H9 (cell line): ENCODE results near the gene TOP1. TPM values are rescaled to one million over a fixed set of nuclear protein-coding genes. Genes with fewer than 3 reads are reported as not detected.

ENCODE experiments used
- DNase-seq: peaks from one replicate; pipeline ENCODE4 v3.0.0-alpha.2; 2017
- H2AFZ ChIP-seq: one replicate; pipeline ENCODE4 v1.6.1; 2013; ENCODE audit warnings: mild to moderate bottlenecking, low read length, control low read depth, moderate library complexity
- H2AK5ac ChIP-seq: 2 replicates; pipeline ENCODE4 v1.6.1; 2013; ENCODE audit warnings: low read length, control low read depth, mixed read lengths; ENCODE audit not compliant: insufficient read length
- H2BK120ac ChIP-seq: one replicate; pipeline ENCODE4 v1.6.1; 2013; ENCODE audit warnings: low read depth, mild to moderate bottlenecking, low read length, control low read depth, inconsistent platforms; ENCODE audit not compliant: poor library complexity, severe bottlenecking
- H2BK12ac ChIP-seq: 2 replicates; pipeline ENCODE4 v1.6.1; 2013; ENCODE audit warnings: low read length, control low read depth, mixed read lengths, low read depth; ENCODE audit not compliant: insufficient read length
- H2BK15ac ChIP-seq: 2 replicates; pipeline ENCODE4 v1.6.1; 2013; ENCODE audit warnings: low read depth, low read length, control low read depth
- H2BK20ac ChIP-seq: one replicate; pipeline ENCODE4 v1.6.1; 2013; ENCODE audit warnings: low read depth, mild to moderate bottlenecking, low read length, control low read depth, inconsistent platforms; ENCODE audit not compliant: poor library complexity, severe bottlenecking
- H2BK5ac ChIP-seq: 2 replicates; pipeline ENCODE4 v1.6.1; 2013; ENCODE audit warnings: low read length, control low read depth, mixed read lengths; ENCODE audit not compliant: insufficient read length
- H3K14ac ChIP-seq: 2 replicates; pipeline ENCODE4 v1.6.1; 2013; ENCODE audit warnings: low read length, control low read depth; ENCODE audit not compliant: insufficient read depth
- H3K18ac ChIP-seq: 2 replicates; pipeline ENCODE4 v1.6.1; 2013; ENCODE audit warnings: low read depth, mild to moderate bottlenecking, mixed read lengths, low read length, control low read depth; ENCODE audit not compliant: insufficient read length
- H3K23ac ChIP-seq: 2 replicates; pipeline ENCODE4 v1.6.1; 2013; ENCODE audit warnings: low read length, control low read depth, mixed read lengths, low read depth; ENCODE audit not compliant: insufficient read length
- H3K23me2 ChIP-seq: 2 replicates; pipeline ENCODE4 v1.6.1; 2013; ENCODE audit warnings: low read depth, mild to moderate bottlenecking, mixed read lengths, low read length, control low read depth; ENCODE audit not compliant: insufficient read length, poor library complexity, severe bottlenecking
- H3K27ac ChIP-seq: 2 replicates; pipeline ENCODE4 v1.5.1; 2013; ENCODE audit warnings: low read length, control low read depth, mixed read lengths, low read depth; ENCODE audit not compliant: insufficient read length
- H3K27me3 ChIP-seq: 2 replicates; pipeline ENCODE4 v1.6.1; 2013; ENCODE audit warnings: low read length, control low read depth, inconsistent platforms; ENCODE audit not compliant: insufficient read depth
- H3K4ac ChIP-seq: 2 replicates; pipeline ENCODE4 v1.6.1; 2013; ENCODE audit warnings: low read depth, mild to moderate bottlenecking, control low read depth, inconsistent platforms, low read length, moderate library complexity
- H3K4me1 ChIP-seq: 2 replicates; pipeline ENCODE4 v1.6.1; 2013; ENCODE audit warnings: low read length, control low read depth, inconsistent platforms; ENCODE audit not compliant: insufficient read depth
- H3K4me2 ChIP-seq: 2 replicates; pipeline ENCODE4 v1.6.1; 2013; ENCODE audit warnings: low read length, control low read depth, mixed read lengths; ENCODE audit not compliant: insufficient read length, insufficient read depth
- H3K56ac ChIP-seq: 2 replicates; pipeline ENCODE4 v1.6.1; 2013; ENCODE audit warnings: low read depth, mild to moderate bottlenecking, mixed read lengths, low read length, control low read depth; ENCODE audit not compliant: insufficient read length
- H3K79me1 ChIP-seq: 2 replicates; pipeline ENCODE4 v1.6.1; 2013; ENCODE audit warnings: low read depth, mild to moderate bottlenecking, moderate library complexity, low read length, control low read depth, inconsistent platforms; ENCODE audit not compliant: insufficient read depth, poor library complexity, severe bottlenecking
- H3K79me2 ChIP-seq: 2 replicates; pipeline ENCODE4 v1.6.1; 2013; ENCODE audit warnings: low read length, control low read depth, inconsistent platforms; ENCODE audit not compliant: insufficient read depth
- H3K9ac ChIP-seq: 2 replicates; pipeline ENCODE4 v1.6.1; 2013; ENCODE audit warnings: low read length, control low read depth, mixed read lengths; ENCODE audit not compliant: insufficient read length; ENCODE audit errors: extremely low read depth
- H3K9me3 ChIP-seq: one replicate; pipeline ENCODE4 v1.6.1; 2013; ENCODE audit warnings: low read depth, low read length, inconsistent platforms; ENCODE audit not compliant: control insufficient read depth
- H3T11ph ChIP-seq: one replicate; pipeline ENCODE4 v1.6.1; 2013; ENCODE audit warnings: mild to moderate bottlenecking, low read length, control low read depth, inconsistent platforms
- H4K20me1 ChIP-seq: one replicate; pipeline ENCODE4 v1.6.1; 2013; ENCODE audit not compliant: control insufficient read depth, insufficient read length, insufficient read depth
- H4K5ac ChIP-seq: 2 replicates; pipeline ENCODE4 v1.6.1; 2013; ENCODE audit warnings: low read depth, mild to moderate bottlenecking, mixed read lengths, low read length, control low read depth; ENCODE audit not compliant: insufficient read length
- H4K8ac ChIP-seq: replicated peaks from 2 replicates; pipeline ENCODE4 v1.6.1; 2013; ENCODE audit warnings: low read length, control low read depth, mixed read lengths, low read depth; ENCODE audit not compliant: insufficient read length
- H4K91ac ChIP-seq: 2 replicates; pipeline ENCODE4 v1.6.1; 2013; ENCODE audit warnings: low read depth, mild to moderate bottlenecking, moderate library complexity, mixed read lengths, low read length, control low read depth; ENCODE audit not compliant: insufficient read length
- H3K27ac Mint-ChIP-seq, 3 experiments: 2 replicates in 2 of 3; 3 replicates in 1 of 3; pipeline ENCODE4 v1.8.0; 2020 to 2021; ENCODE audit warnings: mixed read lengths in 3 of 3, mild to moderate bottlenecking in 1 of 3, moderate library complexity in 1 of 3
- H3K27me3 Mint-ChIP-seq: 2 replicates; pipeline ENCODE4 v1.8.0; 2021; ENCODE audit warnings: low read depth, mild to moderate bottlenecking, moderate library complexity, mixed read lengths
- H3K36me3 Mint-ChIP-seq, 3 experiments: 2 replicates in 2 of 3; 3 replicates in 1 of 3; pipeline ENCODE4 v1.8.0; 2020 to 2021; ENCODE audit warnings: low read depth in 3 of 3, mixed read lengths in 3 of 3; ENCODE audit not compliant: insufficient read depth in 1 of 3
- H3K4me1 Mint-ChIP-seq, 2 experiments: 2 replicates each; pipeline ENCODE4 v1.8.0; 2020; ENCODE audit warnings: mixed read lengths in 2 of 2
- H3K4me3 Mint-ChIP-seq, 2 experiments: 2 replicates in 1 of 2; 3 replicates in 1 of 2; pipeline ENCODE4 v1.8.0; 2020 to 2021; ENCODE audit warnings: mild to moderate bottlenecking in 2 of 2, mixed read lengths in 2 of 2, moderate library complexity in 1 of 2
- H3K9me3 Mint-ChIP-seq, 2 experiments: 2 replicates in 1 of 2; 3 replicates in 1 of 2; pipeline ENCODE4 v1.8.0; 2020; ENCODE audit warnings: mild to moderate bottlenecking in 2 of 2, mixed read lengths in 2 of 2, moderate library complexity in 1 of 2
- WGBS: extraction: QIAGEN DNeasy Blood & Tissue Kit; methylation state at CpG from one replicate; pipeline ENCODE4 v1.1.7; 2013; ENCODE audit warnings: missing lambda C conversion rate, low lambda C conversion rate, mixed read lengths; ENCODE audit not compliant: insufficient read length; ENCODE audit errors: extremely low coverage; 5-methylcytosine and 5-hydroxymethylcytosine counted together
- total RNA-seq: library from RNA; stranded (reverse); gene quantifications from 2 replicates; pipeline ENCODE4 v1.2.1, GENCODE V29; 2021
- TF ChIP-seq, protein P1 (sequence below): fragments of 200-600 bp; sonication (generic); conservative IDR thresholded peaks from 3 replicates; pipeline ENCODE4 v1.8.0; 2021; ENCODE audit warnings: antibody characterized with exemption, mild to moderate bottlenecking

The TOP1 gene
- total RNA-seq, 1 experiment from 2014 or later, result 96.4 TPM

DNA sequence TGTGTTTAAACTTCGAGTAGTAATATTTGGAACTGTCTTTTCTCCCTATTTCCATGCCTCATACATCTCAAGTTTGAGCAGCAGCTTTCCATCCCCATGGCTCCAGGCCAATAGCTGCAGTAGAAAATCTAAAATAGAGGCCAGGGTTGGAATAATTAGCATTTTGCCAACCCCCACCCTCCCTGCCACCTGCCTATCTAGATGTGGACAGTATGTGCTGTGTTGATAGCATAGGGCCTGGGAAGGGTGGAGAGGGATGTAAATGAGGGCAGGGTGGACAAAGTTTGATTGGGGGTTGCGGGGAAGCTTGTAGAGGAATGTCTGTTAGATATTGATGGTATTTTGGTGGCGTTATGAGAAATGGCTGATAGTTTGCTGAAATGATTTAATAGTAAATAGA is 5.6 kb downstream of the TOP1 start:
- Mint-ChIP-seq H3K4me1 (peaks cover 76 to 83% of the 10 kb centered on the region in 2 experiments), H3K27ac (no peak overlapping the region), H3K27me3 (peaks cover 52% of the 10 kb centered on the region), H3K4me3 (peak overlapping the region in 1 of 2 experiments; percentile 6; a peak in 1 of 5 replicates), H3K36me3 (peaks cover 30 to 61% (median 50%) of the 10 kb centered on the region in 3 experiments), H3K9me3 (no peaks in the 10 kb centered on the region)
- no peak overlapping the region for H3K18ac ChIP-seq
- H3K27ac ChIP-seq, result no peak overlapping the region
- H3K4me2 ChIP-seq, result no peak overlapping the region
- TF ChIP-seq, protein P1, sequence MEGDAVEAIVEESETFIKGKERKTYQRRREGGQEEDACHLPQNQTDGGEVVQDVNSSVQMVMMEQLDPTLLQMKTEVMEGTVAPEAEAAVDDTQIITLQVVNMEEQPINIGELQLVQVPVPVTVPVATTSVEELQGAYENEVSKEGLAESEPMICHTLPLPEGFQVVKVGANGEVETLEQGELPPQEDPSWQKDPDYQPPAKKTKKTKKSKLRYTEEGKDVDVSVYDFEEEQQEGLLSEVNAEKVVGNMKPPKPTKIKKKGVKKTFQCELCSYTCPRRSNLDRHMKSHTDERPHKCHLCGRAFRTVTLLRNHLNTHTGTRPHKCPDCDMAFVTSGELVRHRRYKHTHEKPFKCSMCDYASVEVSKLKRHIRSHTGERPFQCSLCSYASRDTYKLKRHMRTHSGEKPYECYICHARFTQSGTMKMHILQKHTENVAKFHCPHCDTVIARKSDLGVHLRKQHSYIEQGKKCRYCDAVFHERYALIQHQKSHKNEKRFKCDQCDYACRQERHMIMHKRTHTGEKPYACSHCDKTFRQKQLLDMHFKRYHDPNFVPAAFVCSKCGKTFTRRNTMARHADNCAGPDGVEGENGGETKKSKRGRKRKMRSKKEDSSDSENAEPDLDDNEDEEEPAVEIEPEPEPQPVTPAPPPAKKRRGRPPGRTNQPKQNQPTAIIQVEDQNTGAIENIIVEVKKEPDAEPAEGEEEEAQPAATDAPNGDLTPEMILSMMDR, result no peak
- no peak overlapping the region for H2BK5ac ChIP-seq
- H3K56ac ChIP-seq, result no peak overlapping the region
- peaks cover 36% of the 10 kb centered on the region; the same call in 1 of the 2 replicates for H3K79me2 ChIP-seq
- no peak overlapping the region for H2AFZ ChIP-seq
- no peaks in the 10 kb centered on the region for H3K9me3 ChIP-seq
- H4K91ac ChIP-seq, result no peak overlapping the region
- WGBS, result 100% methylated on average over 2 of the region's 3 CpGs
- peaks cover 9% of the 10 kb centered on the region for H3K4me1 ChIP-seq
- H3K14ac ChIP-seq, result no peak overlapping the region
- H2AK5ac ChIP-seq, result no peak overlapping the region
- H2BK15ac ChIP-seq, result no peak overlapping the region
- no peak overlapping the region for H3K23ac ChIP-seq
- no peak overlapping the region for H4K8ac ChIP-seq
- no peak overlapping the region for H2BK20ac ChIP-seq
- no peak overlapping the region for H2BK12ac ChIP-seq
- no peak overlapping the region for H4K5ac ChIP-seq
- peaks cover 8% of the 10 kb centered on the region for H3K79me1 ChIP-seq
- peaks cover 8% of the 10 kb centered on the region for H3K23me2 ChIP-seq
- H3K4ac ChIP-seq, result no peak overlapping the region
- H2BK120ac ChIP-seq, result no peak overlapping the region
- H3T11ph ChIP-seq, result no peak overlapping the region
- H4K20me1 ChIP-seq, result no peaks in the 10 kb centered on the region
- peaks cover 9% of the 10 kb centered on the region; the same call in 1 of the 2 replicates for H3K27me3 ChIP-seq
- DNase-seq, result no peak
- H3K9ac ChIP-seq, result no peak overlapping the region
